H9 (cell line): Measurements from ENCODE around the gene TSGA10IP. TPM values are rescaled to one million over a fixed set of nuclear protein-coding genes. Genes with fewer than 3 reads are reported as not detected.

ENCODE experiments used
- DNase-seq: peaks from one replicate; pipeline ENCODE4 v3.0.0-alpha.2; 2017
- H2AFZ ChIP-seq: one replicate; pipeline ENCODE4 v1.6.1; 2013; ENCODE audit warnings: mild to moderate bottlenecking, low read length, control low read depth, moderate library complexity
- H2AK5ac ChIP-seq: 2 replicates; pipeline ENCODE4 v1.6.1; 2013; ENCODE audit warnings: low read length, control low read depth, mixed read lengths; ENCODE audit not compliant: insufficient read length
- H2BK120ac ChIP-seq: one replicate; pipeline ENCODE4 v1.6.1; 2013; ENCODE audit warnings: low read depth, mild to moderate bottlenecking, low read length, control low read depth, inconsistent platforms; ENCODE audit not compliant: poor library complexity, severe bottlenecking
- H2BK12ac ChIP-seq: 2 replicates; pipeline ENCODE4 v1.6.1; 2013; ENCODE audit warnings: low read length, control low read depth, mixed read lengths, low read depth; ENCODE audit not compliant: insufficient read length
- H2BK15ac ChIP-seq: 2 replicates; pipeline ENCODE4 v1.6.1; 2013; ENCODE audit warnings: low read depth, low read length, control low read depth
- H2BK20ac ChIP-seq: one replicate; pipeline ENCODE4 v1.6.1; 2013; ENCODE audit warnings: low read depth, mild to moderate bottlenecking, low read length, control low read depth, inconsistent platforms; ENCODE audit not compliant: poor library complexity, severe bottlenecking
- H2BK5ac ChIP-seq: 2 replicates; pipeline ENCODE4 v1.6.1; 2013; ENCODE audit warnings: low read length, control low read depth, mixed read lengths; ENCODE audit not compliant: insufficient read length
- H3K14ac ChIP-seq: 2 replicates; pipeline ENCODE4 v1.6.1; 2013; ENCODE audit warnings: low read length, control low read depth; ENCODE audit not compliant: insufficient read depth
- H3K18ac ChIP-seq: 2 replicates; pipeline ENCODE4 v1.6.1; 2013; ENCODE audit warnings: low read depth, mild to moderate bottlenecking, mixed read lengths, low read length, control low read depth; ENCODE audit not compliant: insufficient read length
- H3K23ac ChIP-seq: 2 replicates; pipeline ENCODE4 v1.6.1; 2013; ENCODE audit warnings: low read length, control low read depth, mixed read lengths, low read depth; ENCODE audit not compliant: insufficient read length
- H3K23me2 ChIP-seq: 2 replicates; pipeline ENCODE4 v1.6.1; 2013; ENCODE audit warnings: low read depth, mild to moderate bottlenecking, mixed read lengths, low read length, control low read depth; ENCODE audit not compliant: insufficient read length, poor library complexity, severe bottlenecking
- H3K27ac ChIP-seq: 2 replicates; pipeline ENCODE4 v1.5.1; 2013; ENCODE audit warnings: low read length, control low read depth, mixed read lengths, low read depth; ENCODE audit not compliant: insufficient read length
- H3K27me3 ChIP-seq: 2 replicates; pipeline ENCODE4 v1.6.1; 2013; ENCODE audit warnings: low read length, control low read depth, inconsistent platforms; ENCODE audit not compliant: insufficient read depth
- H3K4ac ChIP-seq: 2 replicates; pipeline ENCODE4 v1.6.1; 2013; ENCODE audit warnings: low read depth, mild to moderate bottlenecking, control low read depth, inconsistent platforms, low read length, moderate library complexity
- H3K4me1 ChIP-seq: 2 replicates; pipeline ENCODE4 v1.6.1; 2013; ENCODE audit warnings: low read length, control low read depth, inconsistent platforms; ENCODE audit not compliant: insufficient read depth
- H3K4me2 ChIP-seq: 2 replicates; pipeline ENCODE4 v1.6.1; 2013; ENCODE audit warnings: low read length, control low read depth, mixed read lengths; ENCODE audit not compliant: insufficient read length, insufficient read depth
- H3K56ac ChIP-seq: 2 replicates; pipeline ENCODE4 v1.6.1; 2013; ENCODE audit warnings: low read depth, mild to moderate bottlenecking, mixed read lengths, low read length, control low read depth; ENCODE audit not compliant: insufficient read length
- H3K79me1 ChIP-seq: 2 replicates; pipeline ENCODE4 v1.6.1; 2013; ENCODE audit warnings: low read depth, mild to moderate bottlenecking, moderate library complexity, low read length, control low read depth, inconsistent platforms; ENCODE audit not compliant: insufficient read depth, poor library complexity, severe bottlenecking
- H3K79me2 ChIP-seq: 2 replicates; pipeline ENCODE4 v1.6.1; 2013; ENCODE audit warnings: low read length, control low read depth, inconsistent platforms; ENCODE audit not compliant: insufficient read depth
- H3K9ac ChIP-seq: 2 replicates; pipeline ENCODE4 v1.6.1; 2013; ENCODE audit warnings: low read length, control low read depth, mixed read lengths; ENCODE audit not compliant: insufficient read length; ENCODE audit errors: extremely low read depth
- H3K9me3 ChIP-seq: one replicate; pipeline ENCODE4 v1.6.1; 2013; ENCODE audit warnings: low read depth, low read length, inconsistent platforms; ENCODE audit not compliant: control insufficient read depth
- H3T11ph ChIP-seq: one replicate; pipeline ENCODE4 v1.6.1; 2013; ENCODE audit warnings: mild to moderate bottlenecking, low read length, control low read depth, inconsistent platforms
- H4K20me1 ChIP-seq: one replicate; pipeline ENCODE4 v1.6.1; 2013; ENCODE audit not compliant: control insufficient read depth, insufficient read length, insufficient read depth
- H4K5ac ChIP-seq: 2 replicates; pipeline ENCODE4 v1.6.1; 2013; ENCODE audit warnings: low read depth, mild to moderate bottlenecking, mixed read lengths, low read length, control low read depth; ENCODE audit not compliant: insufficient read length
- H4K8ac ChIP-seq: replicated peaks from 2 replicates; pipeline ENCODE4 v1.6.1; 2013; ENCODE audit warnings: low read length, control low read depth, mixed read lengths, low read depth; ENCODE audit not compliant: insufficient read length
- H4K91ac ChIP-seq: 2 replicates; pipeline ENCODE4 v1.6.1; 2013; ENCODE audit warnings: low read depth, mild to moderate bottlenecking, moderate library complexity, mixed read lengths, low read length, control low read depth; ENCODE audit not compliant: insufficient read length
- H3K27ac Mint-ChIP-seq, 3 experiments: 2 replicates in 2 of 3; 3 replicates in 1 of 3; pipeline ENCODE4 v1.8.0; 2020 to 2021; ENCODE audit warnings: mixed read lengths in 3 of 3, mild to moderate bottlenecking in 1 of 3, moderate library complexity in 1 of 3
- H3K27me3 Mint-ChIP-seq: 2 replicates; pipeline ENCODE4 v1.8.0; 2021; ENCODE audit warnings: low read depth, mild to moderate bottlenecking, moderate library complexity, mixed read lengths
- H3K36me3 Mint-ChIP-seq, 3 experiments: 2 replicates in 2 of 3; 3 replicates in 1 of 3; pipeline ENCODE4 v1.8.0; 2020 to 2021; ENCODE audit warnings: low read depth in 3 of 3, mixed read lengths in 3 of 3; ENCODE audit not compliant: insufficient read depth in 1 of 3
- H3K4me1 Mint-ChIP-seq, 2 experiments: 2 replicates each; pipeline ENCODE4 v1.8.0; 2020; ENCODE audit warnings: mixed read lengths in 2 of 2
- H3K4me3 Mint-ChIP-seq, 2 experiments: 2 replicates in 1 of 2; 3 replicates in 1 of 2; pipeline ENCODE4 v1.8.0; 2020 to 2021; ENCODE audit warnings: mild to moderate bottlenecking in 2 of 2, mixed read lengths in 2 of 2, moderate library complexity in 1 of 2
- H3K9me3 Mint-ChIP-seq, 2 experiments: 2 replicates in 1 of 2; 3 replicates in 1 of 2; pipeline ENCODE4 v1.8.0; 2020; ENCODE audit warnings: mild to moderate bottlenecking in 2 of 2, mixed read lengths in 2 of 2, moderate library complexity in 1 of 2
- WGBS: extraction: QIAGEN DNeasy Blood & Tissue Kit; methylation state at CpG from one replicate; pipeline ENCODE4 v1.1.7; 2013; ENCODE audit warnings: missing lambda C conversion rate, low lambda C conversion rate, mixed read lengths; ENCODE audit not compliant: insufficient read length; ENCODE audit errors: extremely low coverage; 5-methylcytosine and 5-hydroxymethylcytosine counted together
- total RNA-seq: library from RNA; stranded (reverse); gene quantifications from 2 replicates; pipeline ENCODE4 v1.2.1, GENCODE V29; 2021
- TF ChIP-seq, protein P1 (sequence below): fragments of 200-600 bp; sonication (generic); conservative IDR thresholded peaks from 3 replicates; pipeline ENCODE4 v1.8.0; 2021; ENCODE audit warnings: antibody characterized with exemption, mild to moderate bottlenecking

TSGA10IP gene
- total RNA-seq, 1 experiment from 2014 or later = 2.2 TPM

DNA sequence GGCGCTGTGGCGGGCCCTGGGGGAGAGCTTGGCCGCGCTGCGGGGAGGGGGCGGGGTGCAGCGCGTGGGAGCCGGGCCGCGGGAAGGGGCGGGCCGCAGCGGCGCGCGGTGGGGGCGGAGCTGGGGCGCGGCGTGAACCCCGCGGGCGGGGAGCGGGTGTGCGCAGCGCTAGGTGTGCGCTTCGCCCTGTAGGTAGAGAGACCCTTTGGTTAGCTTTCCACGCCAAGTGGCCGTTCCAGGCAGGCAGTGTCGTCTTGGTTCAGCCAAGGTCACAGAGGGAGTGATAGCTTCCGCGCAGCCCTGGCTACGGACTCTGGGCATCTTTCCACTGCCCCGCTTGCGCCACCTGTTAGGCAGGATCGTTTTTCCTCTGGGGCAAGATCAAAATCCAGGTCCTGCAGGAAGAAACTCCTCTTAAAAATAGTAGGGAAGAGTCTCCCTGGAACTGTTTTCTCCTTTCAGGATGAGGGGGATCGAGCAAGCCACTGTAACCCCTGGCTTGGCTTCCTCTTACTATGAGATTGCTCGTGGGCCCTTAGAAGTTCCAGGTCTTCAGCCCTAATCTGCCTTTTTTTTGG lies 57.5 kb downstream of the TSGA10IP start:
- TF ChIP-seq, protein P1, sequence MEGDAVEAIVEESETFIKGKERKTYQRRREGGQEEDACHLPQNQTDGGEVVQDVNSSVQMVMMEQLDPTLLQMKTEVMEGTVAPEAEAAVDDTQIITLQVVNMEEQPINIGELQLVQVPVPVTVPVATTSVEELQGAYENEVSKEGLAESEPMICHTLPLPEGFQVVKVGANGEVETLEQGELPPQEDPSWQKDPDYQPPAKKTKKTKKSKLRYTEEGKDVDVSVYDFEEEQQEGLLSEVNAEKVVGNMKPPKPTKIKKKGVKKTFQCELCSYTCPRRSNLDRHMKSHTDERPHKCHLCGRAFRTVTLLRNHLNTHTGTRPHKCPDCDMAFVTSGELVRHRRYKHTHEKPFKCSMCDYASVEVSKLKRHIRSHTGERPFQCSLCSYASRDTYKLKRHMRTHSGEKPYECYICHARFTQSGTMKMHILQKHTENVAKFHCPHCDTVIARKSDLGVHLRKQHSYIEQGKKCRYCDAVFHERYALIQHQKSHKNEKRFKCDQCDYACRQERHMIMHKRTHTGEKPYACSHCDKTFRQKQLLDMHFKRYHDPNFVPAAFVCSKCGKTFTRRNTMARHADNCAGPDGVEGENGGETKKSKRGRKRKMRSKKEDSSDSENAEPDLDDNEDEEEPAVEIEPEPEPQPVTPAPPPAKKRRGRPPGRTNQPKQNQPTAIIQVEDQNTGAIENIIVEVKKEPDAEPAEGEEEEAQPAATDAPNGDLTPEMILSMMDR = peak; percentile 12; the same call in 1 of the 3 replicates
- Histone ChIP-seq H3K4ac (no peak overlapping the region), H2AFZ (no peak overlapping the region), H2BK15ac (no peak overlapping the region), H3K27me3 (no peaks in the 10 kb centered on the region), H2AK5ac (no peak overlapping the region), H3K9ac (peak overlapping the region; percentile 72), H3K18ac (no peak overlapping the region), H3K79me1 (no peaks in the 10 kb centered on the region), H2BK120ac (no peak overlapping the region), H3K4me1 (no peaks in the 10 kb centered on the region), H2BK12ac (no peak overlapping the region), H3K56ac (no peak overlapping the region), H4K8ac (no peak overlapping the region), H3K79me2 (peaks cover 8% of the 10 kb centered on the region; the same call in 1 of the 2 replicates), H3K14ac (peak overlapping the region; percentile 80), H4K5ac (no peak overlapping the region), H4K20me1 (no peaks in the 10 kb centered on the region), H4K91ac (no peak overlapping the region), H3K27ac (no peak overlapping the region), H3K9me3 (no peaks in the 10 kb centered on the region), H3T11ph (no peak overlapping the region), H2BK5ac (no peak overlapping the region), H2BK20ac (no peak overlapping the region), H3K23me2 (peaks cover 12% of the 10 kb centered on the region), H3K23ac (no peak overlapping the region), H3K4me2 (peak overlapping the region; percentile 98)
- peaks cover 38 to 64% (median 54%) of the 10 kb centered on the region in 3 experiments for H3K36me3 Mint-ChIP-seq
- no CpG with 5 or more reads among the region's 40 CpGs for WGBS
- H3K9me3 Mint-ChIP-seq = no peaks in the 10 kb centered on the region
- H3K27ac Mint-ChIP-seq = peak overlapping the region; percentile 91 to 100 (median 100); a peak in 6 of 7 replicates
- DNase-seq = peak; percentile 34
- H3K4me3 Mint-ChIP-seq = peak overlapping the region; percentile 99 to 100
- no peaks in the 10 kb centered on the region for H3K27me3 Mint-ChIP-seq
- H3K4me1 Mint-ChIP-seq = peaks cover 22 to 26% of the 10 kb centered on the region in 2 experiments
